ENCODE data around the gene ARPC2. TPM values are rescaled to one million over a fixed set of nuclear protein-coding genes. Genes with fewer than 3 reads are reported as not detected.
A peak's percentile ranks its signal among the peaks of the same experiment; 100 is the strongest.

Gene ARPC2
- total RNA-seq, 4 donors from 2014 or later: 275 to 314 (median 287) TPM

GRCh38 chr2:218301176-218301819, 84.3 kb downstream of the ARPC2 start:
- Histone ChIP-seq H3K27ac (no peak overlapping the region), H3K9me3 (no peaks in the 10 kb centered on the region), H3K36me3 (no peaks in the 10 kb centered on the region), H3K4me3 (no peak overlapping the region), H3K4me1 (peaks cover 0 to 13% (median 0%) of the 10 kb centered on the region in 3 donors), H3K27me3 (no peaks in the 10 kb centered on the region)
- ATAC-seq: peak; percentile 86
- 6 to 12% methylated on average over 6 to 9 of the region's 9 CpGs for WGBS, 2 donors (ENCODE audit: low coverage in 1 of 2)
- no peak for TF ChIP-seq POLR2A (IDR thresholded peaks at IDR 0.05)
- TF ChIP-seq POLR2AphosphoS5 (IDR thresholded peaks at IDR 0.05): peak; percentile 35
- peak in 3 of 4 experiments; percentile 97 to 98 (median 98) for TF ChIP-seq CTCF (IDR thresholded peaks at IDR 0.05)
- no peak for TF ChIP-seq EP300 (IDR thresholded peaks at IDR 0.05)

Other genes with a start within 250 kb of the ARPC2 start
- 1,000 to 10,000 TPM in 3 of 4 donors, 100 to 1,000 TPM in 1; 825 to 2,193 (median 1,462) TPM for gene TNS1, start 214.2 kb upstream of the ARPC2 start, total RNA-seq
- gene RUFY4, start 147.9 kb upstream of the ARPC2 start, total RNA-seq: not detected
- gene CXCR2, start 91.2 kb upstream of the ARPC2 start, total RNA-seq: 1 to 10 TPM in 2 of 4 donors, not detected in 2; 2.4 to 3.2 TPM
- 1 to 10 TPM in 1 of 4 donors, not detected in 3; 1.8 TPM for gene CXCR1, start 50.2 kb upstream of the ARPC2 start, total RNA-seq
- 1 to 10 TPM in 2 of 4 donors, under 1 TPM in 2; 0.31 to 4.0 (median 1.4) TPM for gene GPBAR1, start 43.8 kb downstream of the ARPC2 start, total RNA-seq
- 100 to 1,000 TPM in 3 of 4 donors, 10 to 100 TPM in 1; 97.8 to 163 (median 131) TPM for gene AAMP, start 52.9 kb downstream of the ARPC2 start, total RNA-seq
- gene PNKD, start 53.3 kb downstream of the ARPC2 start, total RNA-seq: 10 to 100 TPM; 48.6 to 60.2 (median 56.9) TPM
- 100 to 1,000 TPM; 152 to 245 (median 191) TPM for gene TMBIM1, start 75.3 kb downstream of the ARPC2 start, total RNA-seq
- gene CATIP, start 139.7 kb downstream of the ARPC2 start, total RNA-seq: not detected
- 10 to 100 TPM in 2 of 4 donors, 1 to 10 TPM in 2; 5.9 to 23.0 (median 9.5) TPM for gene SLC11A1, start 165.1 kb downstream of the ARPC2 start, total RNA-seq
- 100 to 1,000 TPM; 121 to 159 (median 136) TPM for gene CTDSP1, start 182.7 kb downstream of the ARPC2 start, total RNA-seq
- not detected for gene VIL1, start 201.9 kb downstream of the ARPC2 start, total RNA-seq

Measured in gastroesophageal sphincter (tissue), 4 donors.